Measurements from ENCODE around the gene TBATA.

Gene TBATA

GRCh38 chr10:70740406-70741288 is 44.5 kb downstream of the TBATA start:
- DNase-seq, result no peak

GRCh38 chr10:70738761-70739121 is 46.4 kb downstream of the TBATA start:
- DNase-seq, result no peak

GRCh38 chr10:70738006-70738760 is 47.0 kb downstream of the TBATA start:
- no peak for DNase-seq

GRCh38 chr10:70737250-70737649 is 47.9 kb downstream of the TBATA start:
- no peak for DNase-seq

GRCh38 chr10:70736525-70736924 is 48.7 kb downstream of the TBATA start:
- no peak for DNase-seq

- no peak for DNase-seq
Measured at GRCh38 chr10:70735161-70735560, 50.0 kb downstream of the TBATA start.

GRCh38 chr10:70733051-70733450 is 52.1 kb downstream of the TBATA start:
- no peak for DNase-seq

GRCh38 chr10:70732569-70732968 is 52.6 kb downstream of the TBATA start:
- no peak for DNase-seq

- DNase-seq, result no peak
Measured at GRCh38 chr10:70730955-70731354, 54.2 kb downstream of the TBATA start.

GRCh38 chr10:70729763-70730357 is 55.3 kb downstream of the TBATA start:
- no peak for DNase-seq

- DNase-seq, result no peak
Measured at GRCh38 chr10:70728328-70728727, 56.8 kb downstream of the TBATA start.

GRCh38 chr10:70726909-70727495 is 58.2 kb downstream of the TBATA start:
- no peak for DNase-seq

GRCh38 chr10:70723771-70724170 is 61.4 kb downstream of the TBATA start:
- DNase-seq, result no peak

- no peak for DNase-seq
Measured at GRCh38 chr10:70722820-70723424, 62.3 kb downstream of the TBATA start.
